IMR-90 (cell line): Measurements from ENCODE around the gene NCAPH2. TPM values are rescaled to one million over a fixed set of nuclear protein-coding genes. Genes with fewer than 3 reads are reported as not detected.

Experiments
- ATAC-seq: fragments of 200-7000 bp; cut with Tn5 transposase; 2 replicates; pipeline ENCODE4 v1.9.1; 2020; ENCODE audit warnings: low read depth, mild to moderate bottlenecking, moderate library complexity
- BruUV-seq: library from RNA; stranded (reverse); fragments of 400-500 nt; replicated peaks from 2 replicates; lab custom pipeline; 2021; lab: Mats Ljungman, UMichigan
- CTCF ChIA-PET: fragments of 300-600 bp; formaldehyde crosslinking; extraction: SDS; loops from one replicate; lab custom pipeline; 2021; ENCODE audit warnings: antibody characterized with exemption; lab: Yijun Ruan, JAX
- POLR2A ChIA-PET: fragments of 300-600 bp; sonication (Branson Sonifier 250); formaldehyde crosslinking; loops from one replicate; lab custom pipeline; 2022; ENCODE audit warnings: antibody characterized with exemption; ENCODE audit not compliant: unreplicated experiment; lab: Charles Lee
- DNase-seq: peaks from one replicate; pipeline ENCODE4 v3.0.0; 2013
- H2AFZ ChIP-seq: replicated peaks from 2 replicates; pipeline ENCODE3; 2013; ENCODE audit warnings: low read length, mild to moderate bottlenecking; ENCODE audit not compliant: poor library complexity
- H2AK5ac ChIP-seq: 2 replicates; pipeline ENCODE4 v1.6.1; 2013; ENCODE audit warnings: low read depth, low read length, inconsistent platforms
- H2AK9ac ChIP-seq: replicated peaks from 2 replicates; pipeline ENCODE3; 2013; ENCODE audit warnings: mild to moderate bottlenecking, low read depth, low read length, moderate library complexity; ENCODE audit not compliant: poor library complexity
- H2BK120ac ChIP-seq: 2 replicates; pipeline ENCODE4 v1.6.1; 2013; ENCODE audit warnings: low read depth, low read length, inconsistent platforms
- H2BK15ac ChIP-seq: 3 replicates; pipeline ENCODE4 v1.6.1; 2013; ENCODE audit warnings: low read depth, low read length, inconsistent platforms
- H2BK20ac ChIP-seq: 2 replicates; pipeline ENCODE4 v1.6.1; 2013; ENCODE audit warnings: low read depth, mild to moderate bottlenecking, inconsistent platforms, low read length, moderate library complexity
- H2BK5ac ChIP-seq: 2 replicates; pipeline ENCODE4 v1.6.1; 2013; ENCODE audit warnings: mild to moderate bottlenecking, low read depth, low read length, inconsistent platforms; ENCODE audit not compliant: poor library complexity, severe bottlenecking
- H3K14ac ChIP-seq: replicated peaks from 2 replicates; pipeline ENCODE4 v1.6.1; 2013; ENCODE audit warnings: low read depth, low read length, inconsistent platforms
- H3K18ac ChIP-seq: 2 replicates; pipeline ENCODE4 v1.6.1; 2013; ENCODE audit warnings: low read depth, low read length, control low read depth
- H3K23ac ChIP-seq: 2 replicates; pipeline ENCODE4 v1.6.1; 2013; ENCODE audit warnings: low read depth, low read length, inconsistent platforms
- H3K27ac ChIP-seq: 2 replicates; pipeline ENCODE4 v1.5.1; 2013; ENCODE audit warnings: mild to moderate bottlenecking, control low read depth, low read length; ENCODE audit not compliant: insufficient read depth
- H3K27me3 ChIP-seq: 2 replicates; pipeline ENCODE4 v1.6.1; 2013; ENCODE audit warnings: low read length; ENCODE audit not compliant: control insufficient read depth, insufficient read depth
- H3K36me3 ChIP-seq: 2 replicates; pipeline ENCODE4 v1.6.1; 2013; ENCODE audit warnings: low read length, mixed read lengths; ENCODE audit not compliant: control insufficient read depth, insufficient read depth
- H3K4ac ChIP-seq: 2 replicates; pipeline ENCODE4 v1.6.1; 2013; ENCODE audit warnings: low read depth, low read length, inconsistent platforms
- H3K4me1 ChIP-seq: 2 replicates; pipeline ENCODE4 v1.6.1; 2013; ENCODE audit warnings: low read length, mixed read lengths; ENCODE audit not compliant: control insufficient read depth, insufficient read depth
- H3K4me2 ChIP-seq: 2 replicates; pipeline ENCODE4 v1.6.1; 2013; ENCODE audit warnings: low read depth, mild to moderate bottlenecking, control low read depth, low read length, moderate library complexity
- H3K4me3 ChIP-seq: 2 replicates; pipeline ENCODE4 v1.5.1; 2013; ENCODE audit warnings: low read depth, mild to moderate bottlenecking, control low read depth, low read length, moderate library complexity; ENCODE audit not compliant: insufficient read depth
- H3K56ac ChIP-seq: 2 replicates; pipeline ENCODE4 v1.6.1; 2013; ENCODE audit warnings: low read length, inconsistent platforms; ENCODE audit not compliant: insufficient read depth; ENCODE audit errors: extremely low read depth
- H3K79me1 ChIP-seq, 2 experiments: 2 replicates each; pipeline ENCODE4 v1.6.1; 2013; ENCODE audit warnings: low read length in 2 of 2, inconsistent platforms in 1 of 2, low read depth in 1 of 2
- H3K9ac ChIP-seq: 2 replicates; pipeline ENCODE4 v1.6.1; 2013; ENCODE audit warnings: low read depth, low read length, control low read depth
- H3K9me1 ChIP-seq: 2 replicates; pipeline ENCODE4 v1.6.1; 2013; ENCODE audit warnings: low read length, inconsistent platforms; ENCODE audit not compliant: insufficient read depth
- H3K9me3 ChIP-seq: 2 replicates; pipeline ENCODE4 v1.6.1; 2013; ENCODE audit warnings: low read length; ENCODE audit not compliant: control insufficient read depth, insufficient read depth
- H4K20me1 ChIP-seq: 2 replicates; pipeline ENCODE4 v1.6.1; 2013; ENCODE audit warnings: low read length, inconsistent platforms; ENCODE audit not compliant: insufficient read depth
- H4K5ac ChIP-seq: 2 replicates; pipeline ENCODE4 v1.6.1; 2013; ENCODE audit warnings: mild to moderate bottlenecking, low read depth, low read length, control low read depth
- H4K8ac ChIP-seq, 2 experiments: 2 replicates each; pipeline ENCODE4 v1.6.1; 2013; ENCODE audit warnings: low read depth in 2 of 2, low read length in 2 of 2, control low read depth in 1 of 2, inconsistent platforms in 1 of 2
- H4K91ac ChIP-seq: 2 replicates; pipeline ENCODE4 v1.6.1; 2013; ENCODE audit warnings: low read depth, low read length, inconsistent platforms; ENCODE audit not compliant: insufficient read depth
- BHLHE40 ChIP-seq: fragments of 150-350 bp; IDR thresholded peaks from 2 replicates; pipeline ENCODE4 v1.6.1; 2016; ENCODE audit warnings: mild to moderate bottlenecking, low read depth, low read length
- CEBPB ChIP-seq: IDR thresholded peaks from 2 replicates; pipeline ENCODE4 v1.6.1; 2012; ENCODE audit warnings: low read depth, low read length, improper control_type of control experiment
- FOS ChIP-seq: fragments of 150-350 bp; IDR thresholded peaks from 2 replicates; pipeline ENCODE4 v1.6.1; 2016; ENCODE audit warnings: low read depth, low read length
- MAZ ChIP-seq: IDR thresholded peaks from 2 replicates; pipeline ENCODE4 v1.6.1; 2012; ENCODE audit warnings: low read depth, mild to moderate bottlenecking, low read length, improper control_type of control experiment, moderate library complexity, borderline replicate concordance
- MXI1 ChIP-seq: IDR thresholded peaks from 2 replicates; pipeline ENCODE4 v1.6.1; 2012; ENCODE audit warnings: low read depth, mild to moderate bottlenecking, low read length, moderate library complexity, borderline replicate concordance
- NFE2L2 ChIP-seq: fragments of 150-350 bp; IDR thresholded peaks from 2 replicates; pipeline ENCODE4 v1.6.1; 2016; ENCODE audit warnings: low read depth, mild to moderate bottlenecking, low read length
- POLR2A ChIP-seq: IDR thresholded peaks from 2 replicates; pipeline ENCODE4 v1.6.1; 2012; ENCODE audit warnings: mild to moderate bottlenecking, low read depth, low read length
- SMC3 ChIP-seq: fragments of 150-350 bp; IDR thresholded peaks from 2 replicates; pipeline ENCODE4 v1.6.1; 2016; ENCODE audit warnings: low read depth, mild to moderate bottlenecking, antibody characterized with exemption, low read length, moderate library complexity
- WGBS, 2 experiments: methylation state at CpG; one replicate each; pipeline versions ENCODE4 v1.1.5 to v1.1.7; 2013; ENCODE audit warnings: missing lambda C conversion rate in 2 of 2; ENCODE audit not compliant: insufficient read length in 1 of 2; ENCODE audit errors: extremely low coverage in 2 of 2; 5-methylcytosine and 5-hydroxymethylcytosine counted together
- dilution Hi-C: fragments of 300-500 bp; cut with HindIII; formaldehyde crosslinking; loops from one replicate; pipeline ENCODE4 v1.14.3; 2018; ENCODE audit warnings: low sequenced_read_pairs; ENCODE audit not compliant: unreplicated experiment
- in situ Hi-C: fragments of 300-500 bp; cut with MboI; formaldehyde crosslinking; loops from 3 replicates; pipeline ENCODE4 v1.14.3; 2019; ENCODE audit warnings: low sequenced_read_pairs, inconsistent platforms, mixed read lengths
- intact Hi-C: fragments of 100-400 bp; cut with micrococcal nuclease; formaldehyde crosslinking; loops from 2 replicates; pipeline ENCODE4 v1.10.0; 2022
- polyA plus RNA-seq, 3 experiments: library from polyadenylated mRNA; depleted of rRNA; stranded (reverse); fragments of >200 nt; gene quantifications; 2 replicates each; pipeline ENCODE4 v1.2.3, GENCODE V29; 2012; ENCODE audit warnings: low replicate concordance in 1 of 3
- total RNA-seq: library from RNA; depleted of rRNA; stranded (reverse); fragments of >200 nt; gene quantifications from 2 replicates; pipeline ENCODE4 v1.2.3, GENCODE V29; 2012
- TF ChIP-seq, protein P1 (sequence below): fragments of 150-350 bp; IDR thresholded peaks from 2 replicates; pipeline ENCODE4 v1.6.1; 2017; ENCODE audit warnings: mild to moderate bottlenecking, antibody characterized with exemption, low read length, low read depth

Gene NCAPH2
- total and polyA plus RNA-seq, 2 of the 4 experiments (the other 2 are of a cell fraction): 30.2 to 38.5 TPM

DNA sequence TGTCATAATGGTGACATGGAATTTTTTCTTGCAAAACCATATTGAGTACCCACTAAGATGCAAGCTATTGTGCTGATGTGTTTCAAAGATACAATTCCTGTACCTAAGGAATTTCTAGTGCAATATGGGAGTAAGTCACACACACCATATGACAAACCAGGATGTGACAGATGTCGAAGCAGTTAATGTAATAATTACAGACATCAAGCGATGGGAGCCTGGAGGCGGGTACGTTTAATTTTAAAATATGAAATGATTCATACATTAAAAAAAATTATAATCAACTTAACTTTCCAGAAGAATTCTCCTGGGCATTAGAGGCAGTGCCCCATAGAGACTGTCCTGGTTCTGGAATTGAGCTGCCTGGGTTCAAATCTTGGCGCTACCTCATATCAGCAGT lies 48.7 kb downstream of the NCAPH2 start:
- in situ Hi-C loops (no loop called here), intact Hi-C loops (no loop called here), dilution Hi-C loops (no loop called here)
- Histone ChIP-seq H2AFZ (no peak overlapping the region), H3K9ac (no peak overlapping the region), H3K23ac (no peak overlapping the region), H3K9me1 (no peaks in the 10 kb centered on the region), H3K14ac (no peak overlapping the region), H4K91ac (no peak overlapping the region), H4K8ac (no peak overlapping the region), H3K56ac (no peak overlapping the region), H2BK20ac (no peak overlapping the region), H3K79me1 (no peaks in the 10 kb centered on the region), H3K27me3 (peaks cover 40% of the 10 kb centered on the region), H3K36me3 (no peaks in the 10 kb centered on the region), H2BK5ac (no peak overlapping the region), H3K4me3 (no peak overlapping the region), H4K20me1 (no peaks in the 10 kb centered on the region), H3K4me1 (no peaks in the 10 kb centered on the region), H4K5ac (no peak overlapping the region), H3K4ac (no peak overlapping the region), H3K18ac (no peak overlapping the region), H3K4me2 (no peak overlapping the region), H3K27ac (no peak overlapping the region), H2AK5ac (no peak overlapping the region), H2BK15ac (no peak overlapping the region), H2BK120ac (no peak overlapping the region), H3K9me3 (no peaks in the 10 kb centered on the region), H2AK9ac (no peak overlapping the region)
- ATAC-seq (no peak), DNase-seq (no peak)
- WGBS, 2 experiments: no CpG with 5 or more reads among the region's 5 CpGs
- no TSS peak for BruUV-seq
- ChIA-PET POLR2A (interaction anchor here (0.5 kb wide), 1 partner anchor 16 kb away, joined by 9 read pairs; no protein-coding TSS in a partner anchor), CTCF (interaction anchor here (0.5 to 1.0 kb wide), 3 partner anchors 11 to 31 kb away, joined by 3 read pairs; partner anchors contain the start of gene KLHDC7B)
- TF ChIP-seq POLR2A (no peak), BHLHE40 (no peak), FOS (no peak), NFE2L2 (no peak), CEBPB (no peak), MXI1 (no peak), MAZ (no peak), SMC3 (no peak)
- TF ChIP-seq, protein P1, sequence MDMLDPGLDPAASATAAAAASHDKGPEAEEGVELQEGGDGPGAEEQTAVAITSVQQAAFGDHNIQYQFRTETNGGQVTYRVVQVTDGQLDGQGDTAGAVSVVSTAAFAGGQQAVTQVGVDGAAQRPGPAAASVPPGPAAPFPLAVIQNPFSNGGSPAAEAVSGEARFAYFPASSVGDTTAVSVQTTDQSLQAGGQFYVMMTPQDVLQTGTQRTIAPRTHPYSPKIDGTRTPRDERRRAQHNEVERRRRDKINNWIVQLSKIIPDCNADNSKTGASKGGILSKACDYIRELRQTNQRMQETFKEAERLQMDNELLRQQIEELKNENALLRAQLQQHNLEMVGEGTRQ: no peak
